NCI-H187 (cell line): Measurements from ENCODE around the gene JPT2.

Source experiments
- DNase-seq, 2 experiments: peaks; one replicate each; lab custom pipeline; 2025; lab: John Stamatoyannopoulos, UW

Gene JPT2

DNA sequence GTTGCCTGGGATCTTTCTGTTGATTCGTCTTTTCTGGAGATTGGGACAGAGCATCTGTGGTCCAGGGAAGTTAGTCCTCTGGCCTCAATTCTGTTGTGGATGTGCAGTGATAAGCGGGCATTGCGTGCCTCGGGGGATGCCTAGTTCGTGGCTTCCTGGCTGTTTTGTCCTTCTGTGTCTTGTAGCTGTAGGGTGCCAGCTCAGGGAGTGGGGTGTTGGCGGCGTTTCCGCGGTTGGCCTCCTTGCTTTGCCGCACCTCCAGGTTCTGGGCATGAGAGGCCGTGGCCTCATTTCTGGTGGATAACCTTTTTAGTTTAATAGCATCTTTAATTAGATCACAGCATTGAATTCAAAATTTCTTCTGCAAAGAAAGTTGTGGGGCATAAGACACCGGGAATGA is 1.4 kb upstream of the JPT2 start:
- DNase-seq, result no peak

GRCh38 chr16:1677339-1677738 is 740 bp upstream of the JPT2 start:
- no peak for DNase-seq

GRCh38 chr16:1678500-1679098 is 520 bp downstream of the JPT2 start:
- DNase-seq, result no peak

DNA sequence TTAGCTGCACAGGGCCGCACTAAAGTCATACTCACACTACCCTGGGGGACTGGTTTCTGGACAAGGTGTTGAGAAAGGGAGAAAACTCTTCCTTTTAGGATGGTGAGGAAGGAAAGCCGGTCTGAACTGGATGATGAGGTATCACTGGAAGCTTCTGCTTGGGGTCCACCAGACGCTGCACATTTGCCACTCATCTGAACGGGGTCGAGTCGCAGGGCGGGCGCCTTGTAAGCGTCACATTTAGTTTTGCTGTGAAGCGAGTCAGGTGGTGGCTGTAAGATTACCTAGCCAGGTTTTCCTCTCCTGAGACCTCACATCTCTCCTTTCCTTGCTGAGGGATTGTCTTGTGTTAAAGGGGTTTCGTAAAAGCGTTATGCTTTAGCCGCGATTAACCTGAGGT is 2.3 kb downstream of the JPT2 start:
- no peak for DNase-seq

GRCh38 chr16:1681032-1681431 is 3.0 kb downstream of the JPT2 start:
- DNase-seq, result no peak

DNA sequence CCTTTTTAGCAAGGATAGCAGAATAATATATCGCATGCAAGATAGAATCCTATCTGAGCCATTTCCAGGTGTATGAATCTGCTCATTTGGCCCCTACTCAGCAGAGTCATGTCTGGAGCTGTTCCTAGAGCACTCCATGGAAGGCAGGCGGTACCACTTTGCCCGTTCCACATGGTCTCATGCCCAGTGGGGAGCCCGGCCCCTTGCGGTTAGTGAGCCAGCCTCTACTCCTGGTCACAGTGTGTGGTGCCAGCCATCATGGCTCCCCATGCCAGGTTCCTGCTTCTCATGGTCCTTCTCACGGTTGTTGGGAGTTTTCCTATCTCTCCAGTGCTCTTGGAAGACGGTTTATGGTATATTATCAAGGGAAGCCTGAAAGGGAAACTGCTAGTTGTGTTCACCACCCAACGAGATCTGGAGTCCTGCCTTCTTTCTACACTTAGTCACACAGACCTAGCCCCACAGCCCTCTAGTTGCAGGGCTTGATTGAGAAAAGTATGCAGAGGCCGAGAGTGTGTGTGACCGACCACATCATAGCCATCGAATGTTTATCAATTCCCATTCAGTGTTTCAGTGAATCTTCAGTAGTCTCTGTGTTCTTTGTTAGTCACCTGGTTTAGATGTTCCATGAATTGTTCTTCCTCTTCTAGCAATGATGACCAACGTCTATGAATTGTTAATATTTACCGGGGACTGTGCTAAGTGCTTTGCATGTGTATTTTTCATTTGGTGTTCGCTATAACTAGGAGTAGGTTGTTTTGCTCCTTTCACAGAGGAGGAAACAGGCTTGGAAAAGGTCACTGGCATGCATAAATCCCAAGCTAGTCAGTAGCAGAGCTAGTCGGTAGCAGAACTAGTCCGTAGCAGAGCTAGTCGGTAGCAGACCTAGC is 9.6 kb downstream of the JPT2 start:
- no peak for DNase-seq

DNA sequence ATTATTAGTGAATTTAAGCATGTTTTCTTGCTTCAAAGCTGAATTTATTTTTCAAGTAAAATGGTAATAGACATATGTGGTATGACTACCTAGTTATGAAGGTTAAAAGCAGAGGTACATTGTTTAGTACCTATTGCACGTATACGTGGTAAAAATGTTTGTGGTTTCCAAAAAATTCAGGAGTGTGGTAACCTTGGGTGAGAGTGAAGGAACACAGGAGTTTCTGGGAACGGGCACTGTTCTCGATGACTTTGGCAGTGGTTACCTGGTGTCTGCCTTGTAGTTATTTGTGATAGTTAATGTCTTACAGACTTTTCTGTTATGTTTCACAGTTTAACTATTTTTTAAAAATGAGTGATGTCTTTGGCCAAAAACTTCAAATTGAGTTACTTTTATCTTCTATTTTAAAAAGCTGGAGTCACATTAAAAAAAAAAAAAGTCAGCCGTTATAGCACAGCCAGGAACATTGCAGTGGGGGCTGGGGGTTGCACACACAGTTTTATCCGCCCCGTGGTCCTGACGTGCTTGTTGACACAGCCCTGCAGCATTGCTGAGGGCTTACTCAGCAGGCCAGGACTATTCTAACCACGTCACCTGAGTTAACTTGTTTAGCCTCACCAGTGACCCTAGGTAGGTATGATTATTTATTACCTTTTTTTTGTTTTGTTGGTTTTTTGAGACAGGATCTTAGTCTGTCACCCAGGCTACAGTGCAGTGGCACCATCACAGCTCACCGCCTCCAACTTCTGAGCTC is 10.9 kb downstream of the JPT2 start:
- no peak for DNase-seq

- no peak for DNase-seq
Measured at GRCh38 chr16:1689853-1690252, 11.8 kb downstream of the JPT2 start.

GRCh38 chr16:1690810-1691209 is 12.7 kb downstream of the JPT2 start:
- DNase-seq, result no peak

DNA sequence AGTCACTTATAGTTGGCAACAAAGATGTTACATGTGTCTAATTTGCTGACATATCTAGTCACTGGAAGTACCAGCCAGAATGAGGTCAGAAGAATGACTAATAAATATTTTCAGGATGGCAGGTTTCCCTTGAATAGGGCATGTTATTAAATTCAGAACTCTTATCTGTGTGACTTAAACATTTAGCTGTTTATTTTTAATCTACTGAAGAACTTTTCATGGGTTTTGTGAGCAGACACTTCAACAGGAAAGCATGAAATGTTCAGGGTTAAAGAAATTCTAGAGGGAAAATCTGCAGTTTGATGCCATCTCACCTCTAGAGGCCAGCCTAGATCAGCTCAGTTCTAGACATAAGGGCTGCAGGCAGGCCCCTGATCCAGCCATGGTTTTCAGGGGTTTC is 13.2 kb downstream of the JPT2 start:
- no peak for DNase-seq

- no peak for DNase-seq
Measured at GRCh38 chr16:1691956-1692355, 13.9 kb downstream of the JPT2 start.

- no peak for DNase-seq
Measured at GRCh38 chr16:1696863-1697262, 18.8 kb downstream of the JPT2 start.

DNA sequence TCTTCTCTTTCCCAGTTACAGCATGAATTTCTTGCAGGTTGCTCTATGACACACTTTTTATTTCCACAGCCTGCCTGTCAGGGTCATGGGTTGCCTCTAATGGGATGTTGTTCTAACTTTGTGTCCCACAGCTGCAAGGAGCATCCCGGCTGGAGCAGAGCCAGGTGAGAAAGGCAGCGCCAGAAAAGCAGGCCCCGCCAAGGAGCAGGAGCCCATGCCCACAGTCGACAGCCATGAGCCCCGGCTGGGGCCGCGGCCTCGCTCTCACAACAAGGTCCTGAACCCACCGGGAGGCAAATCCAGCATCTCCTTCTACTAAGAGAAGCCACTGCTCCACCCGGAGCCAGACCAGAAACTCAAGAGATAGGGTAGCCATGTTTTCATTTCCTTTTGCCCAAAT is 20.6 kb downstream of the JPT2 start:
- DNase-seq, result no peak

DNA sequence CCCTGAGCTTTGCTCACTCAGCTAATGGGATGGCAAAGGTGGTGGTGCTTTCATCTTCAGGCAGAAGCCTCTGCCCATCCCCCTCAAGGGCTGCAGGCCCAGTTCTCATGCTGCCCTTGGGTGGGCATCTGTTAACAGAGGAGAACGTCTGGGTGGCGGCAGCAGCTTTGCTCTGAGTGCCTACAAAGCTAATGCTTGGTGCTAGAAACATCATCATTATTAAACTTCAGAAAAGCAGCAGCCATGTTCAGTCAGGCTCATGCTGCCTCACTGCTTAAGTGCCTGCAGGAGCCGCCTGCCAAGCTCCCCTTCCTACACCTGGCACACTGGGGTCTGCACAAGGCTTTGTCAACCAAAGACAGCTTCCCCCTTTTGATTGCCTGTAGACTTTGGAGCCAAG is 22.2 kb downstream of the JPT2 start:
- DNase-seq, result no peak

GRCh38 chr16:1701216-1701878 is 23.3 kb downstream of the JPT2 start:
- no peak for DNase-seq

DNA sequence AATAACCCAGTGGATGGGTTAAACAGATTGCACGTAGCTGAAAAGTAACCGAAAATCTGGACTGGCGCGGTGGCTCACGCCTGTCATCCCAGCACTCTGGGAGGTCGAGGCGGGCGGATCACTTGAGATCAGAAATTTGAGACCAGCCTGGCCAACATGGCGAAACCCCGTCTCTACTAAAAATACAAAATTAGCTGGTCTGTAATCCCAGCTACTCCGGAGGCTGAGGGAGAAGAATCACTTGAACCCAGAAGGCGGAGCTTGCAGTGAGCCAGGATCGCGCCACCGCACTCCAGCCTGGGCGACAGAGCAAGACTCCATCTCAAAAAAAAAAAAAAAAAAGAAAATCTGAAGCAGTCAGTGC is 27.2 kb downstream of the JPT2 start:
- DNase-seq, result peak in 1 of 2 experiments; percentile 32

DNA sequence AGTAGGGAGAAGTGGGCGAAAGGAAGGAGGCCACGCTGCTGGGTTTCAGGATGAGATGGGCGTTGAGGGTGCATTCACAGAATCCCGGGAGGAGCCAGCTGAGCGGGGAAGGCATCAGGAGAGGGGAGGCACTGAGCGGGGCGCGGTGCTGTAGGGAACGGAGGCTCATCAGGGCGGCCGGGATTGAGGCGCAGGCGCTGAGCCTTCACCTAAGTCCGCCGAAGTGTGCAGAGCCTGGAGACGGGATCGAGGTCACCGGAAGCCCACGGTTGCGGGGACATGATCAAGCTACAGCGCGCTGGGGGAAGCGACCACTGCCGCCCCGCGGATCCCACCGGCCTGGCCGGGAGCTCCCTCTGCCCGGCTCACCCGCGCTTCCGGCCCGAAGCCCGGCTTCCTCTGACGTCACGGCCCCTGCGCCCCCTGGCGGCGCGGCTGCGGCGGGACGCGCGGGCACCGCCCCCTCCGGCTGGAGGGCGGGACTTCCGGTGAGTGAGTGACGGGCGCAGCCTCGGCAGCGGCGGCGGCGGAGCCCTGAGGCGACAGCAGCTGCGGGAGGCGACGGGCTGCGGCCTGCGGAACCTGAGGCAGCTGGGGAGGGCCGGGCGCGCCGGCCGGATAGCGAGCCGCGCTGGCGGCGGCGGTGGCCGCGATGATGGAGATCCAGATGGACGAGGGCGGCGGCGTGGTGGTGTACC is 27.8 kb downstream of the JPT2 start, which contains the start of gene MAPK8IP3:
Gene MAPK8IP3, plus strand, starts transcription at position 508 of the 698 bp plus-strand sequence. Its CDS starts 145 bp downstream, at position 653.
- peak; percentile 95 for DNase-seq

DNA sequence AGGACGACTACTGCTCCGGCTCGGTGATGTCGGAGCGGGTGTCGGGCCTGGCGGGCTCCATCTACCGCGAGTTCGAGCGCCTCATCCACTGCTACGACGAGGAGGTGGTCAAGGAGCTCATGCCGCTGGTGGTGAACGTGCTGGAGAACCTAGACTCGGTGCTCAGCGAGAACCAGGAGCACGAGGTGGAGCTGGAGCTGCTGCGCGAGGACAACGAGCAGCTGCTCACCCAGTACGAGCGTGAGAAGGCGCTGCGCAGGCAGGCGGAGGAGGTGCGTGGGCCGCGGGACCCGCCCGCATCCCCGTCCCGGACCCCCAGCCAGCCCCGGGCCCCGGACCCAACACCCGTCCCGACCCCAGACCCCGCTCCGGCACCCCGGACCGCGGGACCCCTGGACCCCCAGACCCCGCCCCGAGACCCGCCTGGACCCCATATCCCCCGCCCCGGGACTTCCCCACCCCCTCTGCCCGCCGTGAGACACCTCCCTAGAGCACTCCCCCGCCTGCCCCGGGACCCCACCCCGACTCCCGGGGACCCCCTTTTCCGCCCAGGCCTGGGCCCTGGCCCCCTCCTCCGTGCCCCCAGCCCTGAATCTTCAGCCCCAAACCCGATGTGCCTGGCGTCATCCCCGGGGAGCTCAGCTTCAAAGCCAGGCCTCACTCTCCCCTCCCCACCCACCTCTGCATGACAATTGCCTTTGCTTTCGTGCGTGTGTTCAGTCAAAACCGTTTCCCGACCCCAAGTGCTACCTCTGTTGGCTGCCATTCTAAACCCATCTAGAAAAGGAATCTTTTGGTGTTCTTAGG is 28.5 kb downstream of the JPT2 start:
- no peak for DNase-seq

GRCh38 chr16:1707193-1707790 is 29.2 kb downstream of the JPT2 start:
- DNase-seq, result peak in 1 of 2 experiments; percentile 46

- no peak for DNase-seq
Measured at GRCh38 chr16:1708083-1708767, 30.1 kb downstream of the JPT2 start.
